ENCODE data around the gene CD69. TPM values are rescaled to one million over a fixed set of nuclear protein-coding genes. Genes with fewer than 3 reads are reported as not detected.

CD69 gene
- total RNA-seq, 1 experiment from 2014 or later = 0.98 TPM

- no peak for TF ChIP-seq CTCF (IDR thresholded peaks at IDR 0.05)
- TF ChIP-seq, protein P1, sequence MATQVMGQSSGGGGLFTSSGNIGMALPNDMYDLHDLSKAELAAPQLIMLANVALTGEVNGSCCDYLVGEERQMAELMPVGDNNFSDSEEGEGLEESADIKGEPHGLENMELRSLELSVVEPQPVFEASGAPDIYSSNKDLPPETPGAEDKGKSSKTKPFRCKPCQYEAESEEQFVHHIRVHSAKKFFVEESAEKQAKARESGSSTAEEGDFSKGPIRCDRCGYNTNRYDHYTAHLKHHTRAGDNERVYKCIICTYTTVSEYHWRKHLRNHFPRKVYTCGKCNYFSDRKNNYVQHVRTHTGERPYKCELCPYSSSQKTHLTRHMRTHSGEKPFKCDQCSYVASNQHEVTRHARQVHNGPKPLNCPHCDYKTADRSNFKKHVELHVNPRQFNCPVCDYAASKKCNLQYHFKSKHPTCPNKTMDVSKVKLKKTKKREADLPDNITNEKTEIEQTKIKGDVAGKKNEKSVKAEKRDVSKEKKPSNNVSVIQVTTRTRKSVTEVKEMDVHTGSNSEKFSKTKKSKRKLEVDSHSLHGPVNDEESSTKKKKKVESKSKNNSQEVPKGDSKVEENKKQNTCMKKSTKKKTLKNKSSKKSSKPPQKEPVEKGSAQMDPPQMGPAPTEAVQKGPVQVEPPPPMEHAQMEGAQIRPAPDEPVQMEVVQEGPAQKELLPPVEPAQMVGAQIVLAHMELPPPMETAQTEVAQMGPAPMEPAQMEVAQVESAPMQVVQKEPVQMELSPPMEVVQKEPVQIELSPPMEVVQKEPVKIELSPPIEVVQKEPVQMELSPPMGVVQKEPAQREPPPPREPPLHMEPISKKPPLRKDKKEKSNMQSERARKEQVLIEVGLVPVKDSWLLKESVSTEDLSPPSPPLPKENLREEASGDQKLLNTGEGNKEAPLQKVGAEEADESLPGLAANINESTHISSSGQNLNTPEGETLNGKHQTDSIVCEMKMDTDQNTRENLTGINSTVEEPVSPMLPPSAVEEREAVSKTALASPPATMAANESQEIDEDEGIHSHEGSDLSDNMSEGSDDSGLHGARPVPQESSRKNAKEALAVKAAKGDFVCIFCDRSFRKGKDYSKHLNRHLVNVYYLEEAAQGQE (IDR thresholded peaks at IDR 0.05; ENCODE audit: insufficient read depth in 1 of 2, low read depth in 2 of 2, low read length in 1 of 2) = no peak
- TF ChIP-seq POLR2AphosphoS5 (IDR thresholded peaks at IDR 0.05; ENCODE audit: low read depth, low read length) = no peak
- no peak for TF ChIP-seq TCF7L2 (IDR thresholded peaks at IDR 0.05; ENCODE audit: low read depth, low read length)
- no peak for TF ChIP-seq SIN3A (IDR thresholded peaks at IDR 0.05; ENCODE audit: borderline replicate concordance, insufficient read depth, low read depth, low read length)
- no peaks in the 10 kb centered on the region for H3K9me3 ChIP-seq (ENCODE audit: control insufficient read depth, insufficient read depth, low read depth, low read length)
- H3K4me1 ChIP-seq (ENCODE audit: control insufficient read depth, insufficient read depth, low read length) = no peaks in the 10 kb centered on the region; the same call in 1 of the 2 replicates
- in situ Hi-C loops (cut with HindIII; ENCODE audit: low pct_unique_long_range_greater_than_20kb, low sequenced_read_pairs) (no loop called here), intact Hi-C loops (cut with micrococcal nuclease; ENCODE audit: unreplicated experiment) (no loop called here)
- POLR2A ChIA-PET = no interaction called here
- BruUV-seq (replicated peaks) = no TSS peak
- ATAC-seq (no peak), DNase-seq (ENCODE audit: low read depth, low spot score) (no peak)
- H3K4me3 ChIP-seq (ENCODE audit: low read depth in 2 of 2, low read length in 2 of 2) = no peak overlapping the region
- H3K27me3 ChIP-seq (ENCODE audit: control insufficient read depth, insufficient read depth, low read length) = no peaks in the 10 kb centered on the region
- CTCF ChIA-PET = interaction anchor here (1.3 kb wide), 1 partner anchor 45 kb away, joined by 7 read pairs; no protein-coding TSS in a partner anchor
- H3K27ac ChIP-seq (ENCODE audit: low read length) = no peak overlapping the region
- no peaks in the 10 kb centered on the region for H3K36me3 ChIP-seq (ENCODE audit: control insufficient read depth, insufficient read depth, low read length)
Measured at GRCh38 chr12:9795945-9796344, 35.2 kb upstream of the CD69 start.

GRCh38 chr12:9794484-9795093 is 33.9 kb upstream of the CD69 start:
- intact Hi-C loops (cut with micrococcal nuclease; ENCODE audit: unreplicated experiment) = no loop called here
- H3K27me3 ChIP-seq (ENCODE audit: control insufficient read depth, insufficient read depth, low read length) = no peaks in the 10 kb centered on the region
- POLR2A ChIA-PET = no interaction called here
- no peak for TF ChIP-seq SIN3A (IDR thresholded peaks at IDR 0.05; ENCODE audit: borderline replicate concordance, insufficient read depth, low read depth, low read length)
- no peak for TF ChIP-seq POLR2AphosphoS5 (IDR thresholded peaks at IDR 0.05; ENCODE audit: low read depth, low read length)
- TF ChIP-seq CTCF (IDR thresholded peaks at IDR 0.05) = no peak
- TF ChIP-seq, protein P1 (IDR thresholded peaks at IDR 0.05; ENCODE audit: insufficient read depth in 1 of 2, low read depth in 2 of 2, low read length in 1 of 2) = no peak
- TF ChIP-seq TCF7L2 (IDR thresholded peaks at IDR 0.05; ENCODE audit: low read depth, low read length) = no peak
- CTCF ChIA-PET = no interaction called here
- no peak overlapping the region for H3K27ac ChIP-seq (ENCODE audit: low read length)
- ATAC-seq (no peak), DNase-seq (ENCODE audit: low read depth, low spot score) (no peak)
- no peaks in the 10 kb centered on the region for H3K36me3 ChIP-seq (ENCODE audit: control insufficient read depth, insufficient read depth, low read length)
- no peaks in the 10 kb centered on the region for H3K9me3 ChIP-seq (ENCODE audit: control insufficient read depth, insufficient read depth, low read depth, low read length)
- H3K4me1 ChIP-seq (ENCODE audit: control insufficient read depth, insufficient read depth, low read length) = no peaks in the 10 kb centered on the region; the same call in 1 of the 2 replicates
- BruUV-seq (replicated peaks) = no TSS peak
- in situ Hi-C loops (cut with HindIII; ENCODE audit: low pct_unique_long_range_greater_than_20kb, low sequenced_read_pairs) = no loop called here
- no peak overlapping the region for H3K4me3 ChIP-seq (ENCODE audit: low read depth in 2 of 2, low read length in 2 of 2)
